ENCODE results near the gene ZNF296.

The ZNF296 gene

DNA sequence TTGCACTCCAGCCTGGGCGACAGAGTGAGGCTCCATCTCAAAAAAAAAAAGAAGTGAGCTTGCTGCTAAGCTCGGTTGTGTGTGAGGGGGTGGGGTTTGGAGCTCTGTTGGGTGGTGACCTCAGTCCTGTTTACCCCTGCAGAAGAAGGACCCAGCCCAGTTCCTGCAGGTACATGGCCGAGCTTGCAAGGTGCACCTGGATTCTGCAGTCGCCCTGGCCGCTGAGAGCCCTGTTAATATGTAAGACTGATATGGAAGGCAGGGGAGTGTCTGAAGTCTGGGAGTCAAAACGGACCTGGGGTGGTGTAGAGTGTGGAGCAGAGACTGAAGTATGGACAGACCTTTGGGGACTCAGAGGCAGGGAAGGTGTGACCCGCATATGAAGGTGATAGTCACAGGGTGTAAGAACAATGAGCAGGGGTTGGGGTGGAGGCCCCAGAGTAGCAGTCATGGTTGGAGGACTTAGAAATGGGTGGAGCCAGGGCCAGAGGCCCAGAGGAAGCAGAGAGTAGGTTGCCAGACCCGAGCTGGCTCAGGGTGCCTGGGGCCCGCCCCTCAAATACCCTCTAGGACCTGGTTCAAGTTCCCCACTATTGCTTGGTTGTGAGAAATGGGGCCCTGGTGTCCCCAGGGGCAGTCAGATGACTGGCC lies 24.2 kb downstream of the ZNF296 start:
- DNase-seq = no peak

DNA sequence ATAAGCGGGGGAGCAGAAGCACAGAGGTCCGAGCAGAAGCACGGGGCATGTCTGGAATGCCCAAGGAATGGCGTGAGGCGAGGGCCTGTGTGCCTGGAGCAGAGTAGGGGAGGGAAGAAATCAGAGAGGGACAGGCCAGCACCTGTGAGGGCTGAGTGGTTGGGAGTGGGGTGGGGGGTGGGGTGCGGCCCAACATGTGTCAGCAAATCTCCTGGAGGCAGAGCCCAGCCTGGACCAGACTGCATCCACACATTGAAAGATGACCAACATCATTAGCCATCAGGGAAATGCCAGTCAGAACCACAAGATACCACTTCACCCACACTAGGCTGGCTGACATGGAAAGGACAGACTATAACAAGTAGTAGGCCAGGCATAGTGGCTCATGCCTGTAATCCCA lies 26.2 kb downstream of the ZNF296 start:
- no peak for DNase-seq

DNA sequence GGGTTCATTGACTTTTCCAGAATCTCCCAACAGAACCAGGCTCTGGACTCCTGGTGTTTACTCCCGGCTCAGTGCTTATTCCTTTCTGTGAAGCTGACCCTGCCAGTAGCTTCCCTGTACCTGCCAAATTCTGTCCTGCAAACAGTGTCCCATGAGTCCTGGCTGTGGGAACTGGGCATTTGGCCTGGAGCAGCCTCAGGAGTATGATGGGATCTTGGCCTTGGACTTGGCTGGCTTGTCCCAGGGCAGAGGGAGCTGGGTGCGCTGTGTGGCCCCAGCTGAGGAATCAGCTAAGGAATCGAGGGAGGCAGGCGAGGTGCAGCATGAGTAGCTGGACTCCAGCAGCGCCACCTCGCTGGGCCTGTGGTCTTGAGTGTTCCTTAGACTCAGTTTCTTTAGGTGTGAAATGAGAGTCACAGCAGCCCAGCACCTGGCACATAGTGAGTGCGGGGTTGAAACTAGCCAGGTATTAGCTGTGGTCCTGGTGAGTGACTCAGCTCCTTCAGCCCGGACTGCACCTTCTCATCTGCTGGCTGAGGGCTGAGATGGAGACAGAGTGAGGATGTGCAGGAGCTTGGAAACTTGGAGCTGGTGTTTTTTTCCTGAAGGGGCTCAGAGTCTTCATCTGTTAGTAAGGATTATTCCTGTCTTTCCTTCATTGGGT lies 27.1 kb downstream of the ZNF296 start:
- DNase-seq = no peak

DNA sequence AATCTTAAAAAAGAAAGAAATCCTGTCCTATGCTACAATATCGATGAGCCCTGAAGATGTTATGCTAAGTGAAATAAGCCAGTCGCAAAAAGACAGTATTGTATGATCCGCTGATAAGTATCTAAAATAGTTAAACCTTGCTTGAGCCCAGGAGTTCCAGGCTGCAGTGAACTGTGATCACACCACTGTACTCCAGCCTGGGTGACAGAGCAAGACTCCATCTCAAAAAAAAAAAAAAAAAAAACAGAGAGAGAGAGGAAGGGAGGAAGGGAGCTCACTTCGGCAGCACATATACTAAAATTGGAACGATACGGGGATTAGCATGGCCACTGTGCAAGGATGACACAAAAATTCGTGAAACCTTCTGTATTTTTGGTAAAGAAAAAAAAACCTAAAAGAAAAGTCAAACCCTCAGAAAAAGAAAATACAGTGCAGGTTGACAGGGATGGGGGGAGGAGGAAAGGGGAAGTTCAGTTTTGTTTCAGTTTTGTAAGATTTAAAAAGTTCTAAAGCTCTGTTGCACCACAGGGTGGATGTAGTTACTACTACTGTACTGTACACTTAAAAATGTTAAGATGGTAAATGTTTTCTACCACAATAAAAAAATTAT lies 29.0 kb downstream of the ZNF296 start:
- DNase-seq = no peak

DNA sequence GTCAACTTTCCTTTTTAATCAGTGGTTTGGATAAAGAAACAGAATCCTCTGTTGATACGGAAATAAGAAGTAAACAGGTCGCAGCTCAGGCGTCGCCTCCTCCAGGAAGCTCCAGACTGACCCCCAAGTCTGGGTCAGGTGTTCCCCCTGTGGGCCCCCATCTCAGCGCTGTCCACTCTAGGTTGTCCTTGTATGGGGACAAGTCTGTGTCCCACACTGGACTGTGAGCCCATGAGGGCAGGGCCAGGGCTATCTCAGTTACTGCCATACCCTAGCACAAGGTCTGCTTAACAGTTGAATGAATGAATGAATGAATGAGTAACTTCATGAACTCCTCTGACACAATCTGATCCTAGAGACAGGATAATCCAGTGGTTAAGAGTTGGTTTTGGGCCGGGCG lies 29.9 kb downstream of the ZNF296 start:
- DNase-seq = no peak

DNA sequence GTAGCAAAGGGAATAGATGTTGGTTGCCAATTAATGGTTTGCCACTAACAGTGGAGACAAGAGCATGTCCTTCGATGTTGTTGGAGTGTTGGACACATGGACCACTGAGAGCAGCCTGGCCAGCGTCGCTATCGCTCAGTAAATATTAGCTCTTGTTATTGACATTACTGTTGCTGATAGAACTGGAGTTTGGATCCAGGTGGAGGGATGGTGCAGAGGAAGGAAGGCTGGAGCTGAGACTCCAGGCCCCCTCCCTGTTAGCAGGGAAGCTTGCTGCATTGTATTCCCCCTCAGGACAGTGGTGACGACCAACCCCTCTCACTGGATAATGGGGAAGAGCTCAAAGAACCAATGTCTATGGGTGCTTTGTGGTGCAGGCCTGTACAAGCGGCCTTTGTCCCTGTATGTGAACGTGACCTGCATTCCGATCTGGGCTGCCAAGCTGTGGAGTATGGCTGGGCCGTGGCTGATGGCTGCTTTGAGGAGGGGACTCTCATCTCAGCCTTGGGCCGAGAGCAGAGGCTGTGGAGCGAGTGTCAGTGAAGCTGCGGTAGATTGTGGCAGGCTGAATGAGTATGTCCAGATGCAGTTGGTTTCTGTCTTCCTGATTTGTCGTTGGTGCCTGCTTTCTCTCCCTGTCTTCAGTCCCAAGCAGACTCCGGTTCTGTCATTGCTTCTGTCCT lies 30.5 kb downstream of the ZNF296 start:
- no peak for DNase-seq

DNA sequence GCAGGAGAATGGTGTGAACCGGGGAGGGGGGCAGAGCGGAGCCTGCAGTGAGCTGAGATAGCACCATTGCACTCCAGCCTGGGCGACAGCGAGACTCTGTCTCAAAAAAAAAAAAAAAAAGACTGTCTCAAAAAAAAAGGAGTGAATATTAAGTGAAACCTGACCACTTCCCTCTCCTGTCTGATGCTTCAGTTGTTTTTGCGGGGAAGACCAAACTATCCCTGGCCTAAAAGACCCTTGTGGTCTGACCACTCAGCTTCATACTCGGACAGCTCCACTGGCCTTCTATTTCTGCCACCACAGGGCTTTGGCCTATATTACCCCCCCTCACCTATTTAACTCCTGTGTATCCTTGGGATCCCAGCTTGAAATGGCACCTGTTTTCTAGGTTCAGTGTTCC lies 35.2 kb downstream of the ZNF296 start:
- DNase-seq = no peak

DNA sequence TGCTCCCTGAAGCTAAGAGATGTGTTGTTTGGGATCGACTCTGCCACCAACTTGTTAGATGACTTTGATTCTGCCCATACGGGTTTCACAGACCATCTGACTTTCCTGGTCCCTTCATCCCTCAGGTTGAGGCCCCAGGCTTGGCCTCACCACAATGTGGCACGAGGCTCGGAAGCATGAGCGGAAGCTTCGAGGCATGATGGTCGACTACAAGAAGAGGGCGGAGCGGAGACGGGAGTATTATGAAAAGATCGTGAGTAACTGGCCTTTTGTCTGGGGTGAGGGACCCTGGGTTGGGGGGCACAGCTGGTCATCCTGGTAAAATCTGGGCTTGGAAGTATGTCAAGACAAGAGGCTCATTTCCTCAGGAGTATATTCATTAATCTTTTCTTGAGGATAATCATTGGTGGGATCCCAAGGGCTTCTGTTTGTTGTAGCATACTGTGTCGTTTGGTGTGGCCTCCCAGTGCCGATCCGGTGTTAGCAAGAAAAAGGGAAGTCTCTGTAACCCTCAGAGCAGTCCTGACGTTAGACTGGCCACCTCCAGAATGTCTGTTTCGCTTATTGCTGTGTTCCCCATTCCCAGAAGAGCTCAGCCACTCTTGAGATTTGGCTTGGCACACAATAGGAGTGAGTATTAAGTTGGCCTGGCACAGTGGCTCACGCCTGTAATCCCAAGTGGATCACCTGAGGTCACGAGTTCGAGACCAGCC lies 36.1 kb downstream of the ZNF296 start:
- peak; percentile 2 for DNase-seq

DNA sequence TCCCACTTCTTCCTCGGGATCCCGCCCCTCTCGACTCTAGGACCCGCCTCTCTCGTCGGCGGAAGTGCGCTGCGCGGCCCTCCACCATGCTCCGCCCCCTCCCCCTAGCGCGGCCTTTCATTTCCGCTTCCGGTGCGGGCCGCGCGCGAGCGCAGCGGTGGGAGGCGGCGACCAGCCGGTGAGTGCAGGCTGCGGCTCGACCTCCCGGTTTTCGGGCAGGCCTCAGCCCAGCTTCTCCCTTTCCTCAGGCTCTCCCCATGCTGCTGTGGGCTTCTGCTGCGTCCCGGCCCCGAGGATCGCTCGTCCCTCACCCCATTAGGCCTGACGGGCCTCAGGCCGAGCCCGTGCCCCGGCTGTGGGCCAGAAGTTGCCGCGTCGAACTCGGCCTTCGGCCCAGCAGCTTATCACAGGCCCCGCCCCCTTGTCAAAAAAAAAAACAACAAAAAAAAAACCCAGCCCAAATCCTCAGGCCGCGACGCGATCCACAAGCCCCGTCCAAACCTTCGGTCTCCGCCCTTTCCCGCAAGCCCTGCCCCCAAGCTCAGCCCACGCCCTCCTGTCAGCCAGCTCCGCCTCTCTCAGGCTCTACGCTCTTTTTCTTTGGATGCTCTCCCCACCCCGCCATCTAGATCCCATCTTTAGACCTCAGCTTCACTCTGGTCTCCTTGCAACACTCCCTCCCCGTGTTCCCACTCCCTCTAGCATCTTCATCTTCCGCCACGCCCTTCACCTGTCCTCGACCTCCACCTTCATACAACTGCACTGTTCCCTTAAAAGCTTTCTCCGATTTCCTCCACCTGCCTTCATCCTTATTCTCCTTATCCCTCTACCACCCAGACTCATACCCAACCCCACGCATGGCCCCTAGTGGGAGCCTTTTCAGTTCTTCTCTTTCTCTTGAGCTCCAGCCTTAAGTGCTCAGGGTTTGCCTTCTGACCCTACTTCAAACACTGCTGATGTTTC lies 37.1 kb downstream of the ZNF296 start, which contains the start of gene CLASRP:
Gene CLASRP (plus strand): TSS at position 115 of the 963 bp plus-strand sequence. CDS start 1,168 bp downstream, outside the sequence.
- peak; percentile 82 for DNase-seq

DNA sequence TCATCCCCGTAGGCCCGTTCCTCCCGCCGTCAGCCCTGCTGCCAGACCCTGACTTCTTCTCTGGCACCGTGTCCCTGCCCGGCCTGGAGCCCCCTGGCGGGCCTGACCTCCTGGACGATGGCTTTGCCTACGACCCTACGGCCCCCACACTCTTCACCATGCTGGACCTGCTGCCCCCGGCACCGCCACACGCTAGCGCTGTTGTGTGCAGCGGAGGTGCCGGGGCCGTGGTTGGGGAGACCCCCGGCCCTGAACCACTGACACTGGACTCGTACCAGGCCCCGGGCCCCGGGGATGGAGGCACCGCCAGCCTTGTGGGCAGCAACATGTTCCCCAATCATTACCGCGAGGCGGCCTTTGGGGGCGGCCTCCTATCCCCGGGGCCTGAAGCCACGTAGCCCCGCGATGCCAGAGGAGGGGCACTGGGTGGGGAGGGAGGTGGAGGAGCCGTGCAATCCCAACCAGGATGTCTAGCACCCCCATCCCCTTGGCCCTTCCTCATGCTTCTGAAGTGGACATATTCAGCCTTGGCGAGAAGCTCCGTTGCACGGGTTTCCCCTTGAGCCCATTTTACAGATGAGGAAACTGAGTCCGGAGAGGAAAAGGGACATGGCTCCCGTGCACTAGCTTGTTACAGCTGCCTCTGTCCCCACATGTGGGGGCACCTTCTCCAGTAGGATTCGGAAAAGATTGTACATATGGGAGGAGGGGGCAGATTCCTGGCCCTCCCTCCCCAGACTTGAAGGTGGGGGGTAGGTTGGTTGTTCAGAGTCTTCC lies 38.7 kb downstream of the ZNF296 start:
- no peak for DNase-seq

DNA sequence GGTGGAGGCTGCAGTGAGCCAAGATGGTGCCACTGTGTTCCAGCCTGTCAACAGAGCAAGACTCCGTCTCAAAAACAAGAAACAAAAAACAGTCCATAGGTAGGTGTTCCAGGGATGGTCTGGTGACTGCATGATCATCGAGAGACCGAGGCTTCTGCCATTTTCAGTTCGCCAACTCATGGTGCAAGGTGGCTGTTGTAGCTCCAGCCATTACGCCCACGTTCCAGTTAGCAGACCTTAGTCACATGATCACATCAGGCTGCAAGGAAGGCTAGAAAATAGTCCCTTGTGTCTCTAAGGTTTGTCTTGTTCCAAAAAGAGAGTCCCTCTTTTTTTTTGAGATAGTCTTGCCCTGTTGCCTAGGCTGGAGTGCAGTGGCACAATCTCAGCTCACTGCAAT lies 40.5 kb downstream of the ZNF296 start:
- no peak for DNase-seq

DNA sequence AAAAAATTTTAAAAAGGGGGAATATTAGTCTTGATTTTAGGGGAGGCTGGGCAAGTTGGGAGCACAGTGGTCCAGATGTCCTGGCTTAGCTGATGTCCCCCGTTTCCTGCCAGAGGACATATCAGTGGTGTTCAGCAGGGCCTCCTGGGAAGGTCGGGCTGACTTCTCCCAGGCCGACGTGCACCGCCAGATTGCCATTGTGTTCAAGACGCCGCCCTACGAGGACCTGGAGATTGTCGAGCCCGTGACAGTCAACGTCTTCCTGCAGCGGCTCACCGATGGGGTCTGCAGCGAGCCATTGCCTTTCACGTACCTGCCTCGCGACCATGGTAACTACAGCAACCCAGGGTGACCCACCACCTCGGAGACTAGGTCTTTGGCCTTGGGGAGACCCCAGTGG lies 43.9 kb downstream of the ZNF296 start:
- no peak for DNase-seq

DNA sequence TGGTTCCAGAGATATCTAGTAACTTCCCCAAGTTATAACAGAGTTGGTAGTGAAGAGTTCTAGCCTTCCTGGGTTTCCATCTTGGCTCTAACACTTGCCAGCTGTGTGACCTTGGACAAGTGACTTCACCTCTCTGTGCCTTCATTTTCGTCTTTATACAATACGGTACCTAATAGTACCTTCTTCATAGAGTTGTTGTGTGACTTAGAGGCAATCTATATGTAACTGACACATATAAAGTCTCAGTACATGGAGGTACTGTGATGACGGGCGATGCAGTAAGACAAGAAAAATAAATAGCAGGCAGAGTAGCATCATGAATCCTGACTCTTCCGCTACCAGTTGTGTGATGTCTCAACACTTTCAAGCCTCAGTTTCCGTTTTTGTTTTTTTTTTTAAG lies 45.5 kb downstream of the ZNF296 start:
- no peak for DNase-seq

DNA sequence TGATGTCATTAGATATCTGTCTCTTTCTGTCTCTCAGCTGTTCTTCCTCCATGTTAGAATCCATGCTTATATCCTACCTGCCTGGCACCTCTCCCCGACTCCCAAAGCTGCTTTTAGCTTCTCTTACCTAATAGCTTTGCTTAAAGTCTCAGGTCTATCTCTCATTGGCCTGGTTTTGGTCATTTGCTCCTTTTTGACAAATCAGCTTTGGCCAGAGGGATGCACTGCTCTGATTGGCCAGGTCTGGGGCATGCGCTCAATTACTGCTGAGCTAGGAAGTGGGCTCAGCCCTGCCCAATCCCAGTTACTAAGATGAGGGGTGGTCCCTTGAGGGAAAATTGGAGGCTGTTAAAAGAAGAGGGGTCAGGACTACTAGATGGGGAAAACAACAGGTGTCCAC lies 48.9 kb downstream of the ZNF296 start:
- no peak for DNase-seq

DNA sequence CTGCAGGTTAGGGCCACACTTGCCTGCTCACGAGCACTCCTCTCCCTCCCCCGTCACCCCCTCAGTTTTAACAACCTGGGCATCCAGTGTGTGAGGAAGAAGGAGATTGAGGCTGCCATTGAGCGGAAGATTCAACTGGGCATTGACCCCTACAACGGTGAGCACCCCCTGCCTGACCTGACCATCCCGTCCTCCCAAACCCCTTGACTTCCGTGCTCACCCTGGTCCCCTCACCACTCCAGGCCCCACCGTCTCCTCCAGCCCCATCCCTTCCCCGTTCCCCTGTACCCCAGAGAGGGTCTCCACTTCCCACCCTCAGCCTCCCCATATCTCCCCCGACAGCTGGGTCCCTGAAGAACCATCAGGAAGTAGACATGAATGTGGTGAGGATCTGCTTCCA lies 51.0 kb downstream of the ZNF296 start:
- DNase-seq = no peak

DNA sequence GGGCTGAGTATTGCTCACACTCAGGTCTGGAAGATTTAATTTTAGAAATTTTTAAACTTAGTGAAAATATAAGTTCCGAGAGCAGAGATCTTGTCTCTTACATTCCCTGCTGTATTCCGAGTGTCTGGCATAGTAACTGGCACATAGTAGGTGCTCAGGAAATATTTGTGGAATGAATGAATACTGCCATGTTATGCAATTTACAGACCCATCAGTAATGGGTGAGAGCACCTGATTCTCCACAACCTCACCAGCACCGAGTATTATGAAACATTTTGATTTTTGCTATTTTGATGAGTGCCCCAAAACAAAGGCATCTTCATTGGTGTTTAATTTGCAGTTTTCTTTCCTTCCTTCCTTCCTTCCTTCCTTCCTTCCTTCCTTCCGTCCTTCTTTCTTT lies 53.2 kb downstream of the ZNF296 start:
- DNase-seq = no peak

DNA sequence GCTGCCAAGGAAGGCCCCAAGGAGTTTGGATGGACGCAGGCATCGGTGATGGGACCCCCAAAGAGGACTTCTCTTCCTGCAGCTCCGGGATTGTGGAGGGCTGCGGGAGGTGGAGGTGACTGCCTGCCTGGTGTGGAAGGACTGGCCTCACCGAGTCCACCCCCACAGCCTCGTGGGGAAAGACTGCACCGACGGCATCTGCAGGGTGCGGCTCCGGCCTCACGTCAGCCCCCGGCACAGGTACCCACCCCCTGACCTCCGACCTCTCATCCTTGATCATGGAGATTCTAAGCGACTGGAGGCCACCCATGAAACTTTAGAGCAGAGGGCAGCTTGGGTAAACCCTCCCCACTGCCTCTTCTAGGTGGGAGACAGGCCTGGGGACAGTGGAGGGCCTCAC lies 54.3 kb downstream of the ZNF296 start:
- DNase-seq = no peak

Measured in CD4-positive, alpha-beta T cell treated with Interleukin-4 for 4 hours (primary cell).